Mesenchymal stem cell (in vitro differentiated cells and primary cell): Measurements from ENCODE around the gene TAP2.

Experiments
- DNase-seq: peaks from one replicate; pipeline ENCODE4 v3.0.0-alpha.2; 2013
- H2AFZ ChIP-seq: one replicate; pipeline ENCODE4 v1.6.1; 2013; ENCODE audit warnings: low read depth, mild to moderate bottlenecking, control low read depth, inconsistent platforms, low read length, moderate library complexity
- H2AK5ac ChIP-seq: 2 replicates; pipeline ENCODE4 v1.6.1; 2013; ENCODE audit warnings: low read length, moderate library complexity, mild to moderate bottlenecking, inconsistent platforms; ENCODE audit not compliant: severe bottlenecking
- H2BK120ac ChIP-seq: one replicate; pipeline ENCODE4 v1.6.1; 2013; ENCODE audit warnings: low read depth, mild to moderate bottlenecking, inconsistent platforms, low read length, moderate library complexity
- H2BK12ac ChIP-seq, 2 experiments: one replicate each; pipeline ENCODE4 v1.6.1; 2013; ENCODE audit warnings: inconsistent platforms in 2 of 2, low read length in 2 of 2, mild to moderate bottlenecking in 2 of 2, moderate library complexity in 2 of 2, control low read depth in 1 of 2
- H2BK15ac ChIP-seq: one replicate; pipeline ENCODE4 v1.6.1; 2013; ENCODE audit warnings: mild to moderate bottlenecking, low read depth, inconsistent platforms; ENCODE audit not compliant: poor library complexity, severe bottlenecking
- H2BK5ac ChIP-seq: 2 replicates; pipeline ENCODE4 v1.6.1; 2013; ENCODE audit warnings: low read depth, mild to moderate bottlenecking, low read length, control low read depth, inconsistent platforms; ENCODE audit not compliant: poor library complexity, severe bottlenecking
- H3K14ac ChIP-seq, 2 experiments: one replicate each; pipeline ENCODE4 v1.6.1; 2013; ENCODE audit warnings: inconsistent platforms in 2 of 2, low read length in 2 of 2, control low read depth in 1 of 2, mild to moderate bottlenecking in 1 of 2, moderate library complexity in 1 of 2
- H3K18ac ChIP-seq, 2 experiments: one replicate each; pipeline ENCODE4 v1.6.1; 2013; ENCODE audit warnings: inconsistent platforms in 2 of 2, low read length in 2 of 2, control low read depth in 1 of 2, low read depth in 1 of 2, mild to moderate bottlenecking in 1 of 2
- H3K23ac ChIP-seq, 2 experiments: one replicate each; pipeline ENCODE4 v1.6.1; 2013; ENCODE audit warnings: inconsistent platforms in 2 of 2, low read length in 2 of 2, mild to moderate bottlenecking in 2 of 2, moderate library complexity in 2 of 2, control low read depth in 1 of 2
- H3K27ac ChIP-seq: 2 replicates; pipeline ENCODE4 v1.5.1; 2013; ENCODE audit warnings: mild to moderate bottlenecking, moderate library complexity, low read length, control low read depth, inconsistent platforms; ENCODE audit not compliant: poor library complexity, severe bottlenecking
- H3K27me3 ChIP-seq, 2 experiments: 2 replicates each; pipeline versions ENCODE4 v1.6.1 to v1.7.0; 2013; ENCODE audit warnings: low read length in 2 of 2, mild to moderate bottlenecking in 2 of 2, moderate library complexity in 2 of 2, control low read depth in 1 of 2, inconsistent platforms in 1 of 2; ENCODE audit not compliant: control insufficient read depth in 1 of 2, insufficient read depth in 1 of 2
- H3K36me3 ChIP-seq, 2 experiments: 2 replicates each; pipeline versions ENCODE4 v1.6.1 to v1.7.0; 2013; ENCODE audit warnings: low read length in 2 of 2, control low read depth in 1 of 2, inconsistent platforms in 1 of 2, low read depth in 1 of 2, mild to moderate bottlenecking in 1 of 2; ENCODE audit not compliant: insufficient read depth in 2 of 2, control insufficient read depth in 1 of 2
- H3K4ac ChIP-seq, 2 experiments: one replicate each; pipeline ENCODE4 v1.6.1; 2013; ENCODE audit warnings: inconsistent platforms in 2 of 2, low read length in 2 of 2, mild to moderate bottlenecking in 2 of 2, moderate library complexity in 2 of 2, control low read depth in 1 of 2, low read depth in 1 of 2
- H3K4me1 ChIP-seq: 2 replicates; pipeline ENCODE4 v1.6.1; 2013; ENCODE audit warnings: low read depth, low read length, control low read depth; ENCODE audit not compliant: control insufficient read depth, insufficient read depth
- H3K4me2 ChIP-seq: 2 replicates; pipeline ENCODE4 v1.6.1; 2013; ENCODE audit warnings: low read length, mild to moderate bottlenecking, inconsistent platforms; ENCODE audit not compliant: poor library complexity, severe bottlenecking
- H3K4me3 ChIP-seq, 2 experiments: 2 replicates each; pipeline versions ENCODE4 v1.5.1 to v1.7.0; 2013; ENCODE audit warnings: low read length in 2 of 2, mild to moderate bottlenecking in 2 of 2, control low read depth in 1 of 2, low read depth in 1 of 2; ENCODE audit not compliant: insufficient read depth in 1 of 2
- H3K79me1 ChIP-seq: replicated peaks from 2 replicates; pipeline ENCODE4 v1.6.1; 2013; ENCODE audit warnings: mild to moderate bottlenecking, control low read depth, low read length, inconsistent platforms; ENCODE audit not compliant: poor library complexity, severe bottlenecking
- H3K9ac ChIP-seq: 2 replicates; pipeline ENCODE4 v1.7.0; 2013; ENCODE audit warnings: mild to moderate bottlenecking, low read length, moderate library complexity
- H3K9me3 ChIP-seq: 2 replicates; pipeline ENCODE4 v1.7.0; 2013; ENCODE audit warnings: mild to moderate bottlenecking, low read length; ENCODE audit not compliant: control insufficient read depth
- H4K8ac ChIP-seq: one replicate; pipeline ENCODE4 v1.6.1; 2013; ENCODE audit warnings: inconsistent platforms, mild to moderate bottlenecking, low read length, moderate library complexity
- H4K91ac ChIP-seq: one replicate; pipeline ENCODE4 v1.6.1; 2013; ENCODE audit warnings: mild to moderate bottlenecking, low read length, inconsistent platforms
- WGBS: methylation state at CpG from one replicate; pipeline ENCODE4 v1.1.7; 2013; ENCODE audit warnings: mixed read lengths; 5-methylcytosine and 5-hydroxymethylcytosine counted together

TAP2 gene

GRCh38 chr6:32860674-32861073 is 22.1 kb upstream of the TAP2 start:
- no peak overlapping the region for H3K4me3 ChIP-seq
- H2AFZ ChIP-seq = no peak overlapping the region
- no peak overlapping the region for H2BK5ac ChIP-seq
- no peak overlapping the region for H4K8ac ChIP-seq
- H3K23ac ChIP-seq = no peak overlapping the region
- H3K9ac ChIP-seq = no peak overlapping the region
- H3K79me1 ChIP-seq = peaks cover 2% of the 10 kb centered on the region
- H3K18ac ChIP-seq = no peak overlapping the region
- H3K4me2 ChIP-seq = no peak overlapping the region
- peaks cover 0 to 2% of the 10 kb centered on the region in 2 experiments for H3K27me3 ChIP-seq
- no peak overlapping the region for H4K91ac ChIP-seq
- no peak overlapping the region for H2BK15ac ChIP-seq
- WGBS = no CpG with 5 or more reads among the region's 1 CpG
- no peak overlapping the region for H2BK12ac ChIP-seq
- H2AK5ac ChIP-seq = no peak overlapping the region
- H3K9me3 ChIP-seq = no peaks in the 10 kb centered on the region
- no peak overlapping the region for H3K14ac ChIP-seq
- no peak overlapping the region for H3K4ac ChIP-seq
- no peak for DNase-seq
- H3K27ac ChIP-seq = no peak overlapping the region
- H3K36me3 ChIP-seq = peaks cover 0 to 36% of the 10 kb centered on the region in 2 experiments
- H3K4me1 ChIP-seq = no peaks in the 10 kb centered on the region
- H2BK120ac ChIP-seq = no peak overlapping the region

- Histone ChIP-seq H4K91ac (no peak overlapping the region), H3K23ac (no peak overlapping the region), H3K4me3 (no peak overlapping the region)
Observed at GRCh38 chr6:32858194-32858593, 19.7 kb upstream of the TAP2 start.

GRCh38 chr6:32857156-32857891 is 18.8 kb upstream of the TAP2 start:
- H3K27ac ChIP-seq = no peak overlapping the region
- DNase-seq = no peak

More at GRCh38 chr6:32858194-32858593, 19.7 kb upstream of the TAP2 start:
- Histone ChIP-seq H3K14ac (no peak overlapping the region), H3K27ac (no peak overlapping the region), H3K4me1 (peaks cover 4% of the 10 kb centered on the region), H3K27me3 (no peaks in the 10 kb centered on the region), H3K18ac (no peak overlapping the region), H2BK15ac (no peak overlapping the region), H4K8ac (no peak overlapping the region), H2AFZ (no peak overlapping the region), H3K4me2 (no peak overlapping the region), H3K9ac (no peak overlapping the region), H3K9me3 (no peaks in the 10 kb centered on the region), H3K36me3 (peaks cover 0 to 36% of the 10 kb centered on the region in 2 experiments), H2BK120ac (no peak overlapping the region), H2AK5ac (no peak overlapping the region), H2BK12ac (no peak overlapping the region), H3K4ac (no peak overlapping the region), H3K79me1 (peaks cover 11% of the 10 kb centered on the region), H2BK5ac (no peak overlapping the region)
- no peak for DNase-seq
- WGBS = 86% methylated on average over 5 of the region's 5 CpGs

GRCh38 chr6:32855467-32856174 is 17.1 kb upstream of the TAP2 start:
- Histone ChIP-seq H2BK120ac (no peak overlapping the region), H3K4me2 (no peak overlapping the region)

More at GRCh38 chr6:32857156-32857891, 18.8 kb upstream of the TAP2 start:
- Histone ChIP-seq H3K9me3 (no peaks in the 10 kb centered on the region), H3K4me2 (no peak overlapping the region), H2BK12ac (no peak overlapping the region), H3K4me1 (peaks cover 7% of the 10 kb centered on the region), H2AFZ (no peak overlapping the region), H3K23ac (no peak overlapping the region), H4K8ac (no peak overlapping the region), H2AK5ac (no peak overlapping the region), H3K18ac (no peak overlapping the region), H3K14ac (no peak overlapping the region), H3K27me3 (no peaks in the 10 kb centered on the region), H2BK120ac (no peak overlapping the region), H4K91ac (no peak overlapping the region), H2BK5ac (no peak overlapping the region), H3K4me3 (no peak overlapping the region), H3K79me1 (peaks cover 11% of the 10 kb centered on the region), H3K36me3 (peaks cover 0 to 36% of the 10 kb centered on the region in 2 experiments), H3K4ac (no peak overlapping the region), H2BK15ac (no peak overlapping the region), H3K9ac (no peak overlapping the region)
- 76% methylated on average over 14 of the region's 14 CpGs for WGBS

More at GRCh38 chr6:32855467-32856174, 17.1 kb upstream of the TAP2 start:
- H3K79me1 ChIP-seq = peaks cover 21% of the 10 kb centered on the region
- peaks cover 5 to 50% of the 10 kb centered on the region in 2 experiments for H3K36me3 ChIP-seq
- no peak overlapping the region for H3K18ac ChIP-seq
- no peak overlapping the region for H3K27ac ChIP-seq
- no peaks in the 10 kb centered on the region for H3K27me3 ChIP-seq
- no peak overlapping the region for H3K4ac ChIP-seq
- no peak overlapping the region for H2AK5ac ChIP-seq
- no peak overlapping the region for H4K91ac ChIP-seq
- peaks cover 12% of the 10 kb centered on the region for H3K4me1 ChIP-seq
- no peak overlapping the region for H4K8ac ChIP-seq
- 92% methylated on average over 3 of the region's 8 CpGs for WGBS
- peak overlapping the region; percentile 90 for H3K9ac ChIP-seq
- no peak overlapping the region for H3K4me3 ChIP-seq
- H2BK5ac ChIP-seq = no peak overlapping the region
- H3K9me3 ChIP-seq = no peaks in the 10 kb centered on the region
- no peak overlapping the region for H2BK15ac ChIP-seq
- no peak overlapping the region for H2AFZ ChIP-seq
- peak; percentile 28 for DNase-seq
- H2BK12ac ChIP-seq = no peak overlapping the region
- H3K14ac ChIP-seq = no peak overlapping the region
- H3K23ac ChIP-seq = no peak overlapping the region
